ENCODE measurements around the gene VPS25.
A peak's percentile ranks its signal among the peaks of the same experiment; 100 is the strongest.
"Not testable (repeated sequence)": the region's sequence is repeated elsewhere in the genome, so short reads cannot be mapped to it uniquely, and the experiment has no call there.

VPS25 gene

GRCh38 chr17:42773290-42774035 lies at the start of gene VPS25:
Gene VPS25 (plus strand): TSS chr17:42773449. CDS start chr17:42773476, 27 bp downstream.
- DNase-seq, result peak; percentile 62

DNA sequence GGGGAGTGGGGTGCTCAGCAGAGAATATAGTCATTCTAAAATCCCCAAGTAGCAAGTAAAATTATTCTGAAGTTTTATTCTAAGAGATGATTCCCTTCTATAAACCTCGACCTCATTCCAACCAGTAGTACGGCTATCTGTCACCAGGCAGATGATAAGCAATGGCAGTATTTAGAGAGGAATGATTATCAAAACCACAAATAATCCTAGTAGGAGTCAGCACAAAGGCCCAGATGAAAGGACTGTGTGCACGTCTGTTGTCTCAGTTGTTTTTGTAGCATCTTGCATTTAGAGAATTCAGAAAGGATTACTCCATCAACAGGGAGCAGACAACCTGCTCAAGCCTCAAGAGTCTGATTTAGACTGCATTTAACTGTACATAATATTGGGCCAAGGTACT lies 49.6 kb upstream of the VPS25 start:
- no peak for DNase-seq

DNA sequence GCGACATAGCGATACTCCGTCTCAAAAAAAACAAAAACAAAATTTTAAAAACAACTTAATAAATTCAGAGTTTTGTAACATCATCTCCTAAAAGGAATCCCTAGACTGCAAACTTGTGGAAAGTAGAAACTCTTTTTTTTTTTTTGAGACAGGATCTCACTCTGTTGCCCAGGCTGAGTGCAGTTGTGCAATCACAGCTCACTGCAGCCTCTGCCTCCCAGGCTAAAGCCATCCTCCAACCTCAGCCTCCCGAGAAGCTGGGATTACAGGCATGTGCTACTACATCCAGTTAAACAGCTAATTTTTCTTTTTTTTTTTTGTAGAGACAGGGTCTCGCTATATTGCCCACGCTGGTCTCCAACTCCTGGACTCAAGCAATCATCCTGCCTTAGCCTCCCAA lies 48.1 kb upstream of the VPS25 start:
- no peak for DNase-seq

GRCh38 chr17:42740699-42741098 lies 32.5 kb upstream of the VPS25 start:
- no peak for DNase-seq

DNA sequence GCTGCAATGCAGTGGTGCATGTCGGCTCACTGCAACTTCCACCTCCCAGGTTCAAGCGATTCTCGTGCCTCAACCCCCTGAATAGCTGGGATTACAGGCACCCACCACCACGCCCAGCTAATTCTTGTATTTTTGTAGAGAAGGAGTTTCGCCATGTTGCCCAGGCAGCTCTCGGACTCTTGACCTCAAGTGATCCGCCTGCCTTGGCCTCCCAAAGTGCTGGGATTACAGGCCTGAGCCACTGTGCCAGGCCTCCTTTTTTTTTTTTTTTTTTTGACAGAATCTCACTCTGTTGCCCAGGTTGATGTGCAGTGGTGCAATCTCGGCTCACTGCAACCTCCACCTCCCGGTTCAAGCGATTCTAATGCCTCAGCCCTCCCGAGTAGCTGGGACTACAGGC lies 30.3 kb upstream of the VPS25 start:
- DNase-seq, result not testable (repeated sequence)

- no peak for DNase-seq
Observed at GRCh38 chr17:42743595-42744282, 29.5 kb upstream of the VPS25 start.

GRCh38 chr17:42744283-42744805 lies 28.9 kb upstream of the VPS25 start:
- peak; percentile 67 for DNase-seq

DNA sequence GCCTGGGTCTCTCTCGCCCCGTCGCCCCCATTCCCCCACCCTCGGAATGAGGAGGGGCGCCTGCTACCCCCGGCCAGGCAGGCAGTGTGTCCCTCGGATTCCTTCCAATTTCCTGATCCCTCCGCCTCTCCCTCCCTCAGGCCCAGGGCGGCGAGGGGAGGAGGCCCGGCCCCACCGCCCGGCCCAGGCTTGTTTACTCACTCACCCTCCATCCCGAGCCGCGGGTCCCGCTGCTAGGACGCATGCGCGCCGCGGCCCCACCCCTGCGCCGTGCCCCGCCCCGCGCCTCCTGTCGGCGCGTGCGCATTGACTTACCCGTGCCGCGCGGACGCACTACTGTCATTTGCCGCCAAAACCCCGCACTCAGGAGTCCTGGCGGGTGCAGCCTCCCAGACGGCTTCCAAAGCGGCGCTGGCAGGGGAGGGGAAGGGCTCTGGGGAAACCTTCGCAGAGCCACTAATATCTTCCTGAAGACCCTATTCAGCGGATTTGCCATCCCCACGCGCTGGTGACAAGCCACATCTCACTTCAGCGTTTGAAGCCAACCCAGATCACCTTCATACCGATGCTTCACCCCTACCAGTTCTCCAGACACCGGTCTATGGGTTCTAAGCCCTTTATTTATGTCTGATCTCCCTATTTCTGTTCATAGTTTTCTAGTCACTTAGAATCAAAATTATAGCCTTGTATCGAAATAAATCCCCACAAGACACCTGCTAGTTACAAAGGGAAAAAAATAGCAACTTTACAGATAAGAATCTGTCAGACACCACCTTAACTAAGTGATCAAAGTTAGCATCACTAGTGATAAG lies 28.2 kb upstream of the VPS25 start, which contains the start of gene EZH1:
EZH1 (minus strand) TSS at position 235 of the 812 bp plus-strand sequence. CDS start 16,099 bp downstream, outside the sequence.
- peak; percentile 93 for DNase-seq

GRCh38 chr17:42748202-42748907 lies 24.9 kb upstream of the VPS25 start:
- DNase-seq, result no peak

DNA sequence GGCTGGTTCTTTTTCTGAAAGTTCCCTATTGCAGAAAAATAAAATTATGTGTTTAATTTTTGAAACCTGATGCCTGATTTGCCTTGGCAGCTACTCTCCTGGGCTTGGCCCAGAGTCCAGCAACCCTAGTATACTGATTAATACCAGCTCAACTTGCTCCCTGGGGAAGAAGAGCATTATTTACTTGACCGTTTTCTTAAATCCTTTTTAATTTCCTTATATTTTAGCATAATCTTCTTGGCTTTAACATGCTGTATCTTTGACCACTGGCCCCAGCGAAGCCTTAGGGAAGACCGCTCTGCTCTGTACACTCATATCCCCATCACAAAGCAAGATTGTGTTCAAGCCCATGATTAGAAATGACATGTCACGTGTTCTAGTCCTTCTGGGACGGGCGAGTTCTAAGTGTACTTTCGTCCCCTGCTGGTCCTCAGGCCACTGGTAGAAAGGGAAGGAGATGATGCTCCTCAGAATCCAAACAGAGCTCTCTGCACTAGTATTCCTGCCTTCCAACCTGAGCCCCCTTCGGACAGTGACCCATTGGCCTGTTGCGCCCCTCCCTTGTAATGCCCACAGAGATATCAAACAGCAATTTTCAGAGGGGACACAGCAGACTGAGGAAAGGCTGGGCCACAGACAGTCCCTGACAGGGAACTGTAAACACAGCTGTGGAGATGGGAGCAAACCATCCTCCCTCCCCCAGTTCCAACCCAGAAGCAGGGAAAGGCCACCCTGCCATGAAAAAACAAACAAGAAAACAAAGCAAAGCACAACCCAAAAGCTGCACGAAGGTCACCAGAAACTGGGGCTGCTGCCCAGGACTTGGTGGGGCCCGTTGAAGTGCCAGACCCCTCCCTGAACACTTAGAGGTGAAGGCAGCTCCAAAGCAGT lies 24.1 kb upstream of the VPS25 start:
- no peak for DNase-seq

- DNase-seq, result peak; percentile 71
Observed at GRCh38 chr17:42750739-42751344, 22.4 kb upstream of the VPS25 start.

DNA sequence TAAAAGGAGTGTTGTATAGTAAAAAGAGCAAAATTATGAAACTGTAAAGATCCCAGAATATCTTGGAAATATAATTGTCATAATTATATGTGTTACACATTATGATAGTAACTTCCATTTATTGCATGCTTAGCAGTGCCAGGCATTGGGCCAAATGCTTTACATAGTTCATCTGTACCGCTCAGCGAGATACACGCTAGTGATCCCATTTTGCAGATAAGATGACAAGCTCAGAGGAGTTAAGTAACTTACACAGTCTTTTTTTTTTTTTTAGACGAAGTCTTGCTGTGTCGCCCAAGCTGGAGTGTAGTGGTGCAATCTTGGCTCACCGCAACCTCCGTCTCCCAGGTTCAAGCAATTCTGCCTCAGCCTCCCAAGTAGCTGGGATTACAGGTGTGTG lies 21.6 kb upstream of the VPS25 start:
- DNase-seq, result no peak

DNA sequence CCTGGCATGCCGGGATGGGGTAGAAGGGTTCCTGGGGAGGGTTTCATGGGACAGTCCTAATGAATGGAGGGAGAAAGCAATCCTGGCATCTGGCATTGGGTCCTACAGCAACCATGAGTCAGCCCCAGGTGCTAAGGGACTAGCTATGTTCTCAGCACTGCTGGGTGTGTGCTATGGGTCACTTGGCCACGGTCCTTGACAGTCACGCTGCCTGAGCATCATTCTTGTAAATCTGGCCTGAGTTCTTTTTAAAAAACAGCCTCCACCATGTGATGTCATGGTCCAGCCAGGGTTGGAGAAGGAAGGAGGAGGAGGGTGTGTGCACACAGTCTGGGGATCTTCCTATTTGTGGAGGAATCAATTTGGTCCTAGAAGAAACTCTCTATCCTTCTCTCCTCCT lies 18.5 kb upstream of the VPS25 start:
- DNase-seq, result no peak

- no peak for DNase-seq
Observed at GRCh38 chr17:42759982-42760651, 13.1 kb upstream of the VPS25 start.

GRCh38 chr17:42760652-42761581 lies 12.3 kb upstream of the VPS25 start, which contains the start of gene RAMP2:
Gene RAMP2 (plus strand): TSS chr17:42761227. CDS start chr17:42761262, 35 bp downstream.
- no peak for DNase-seq

DNA sequence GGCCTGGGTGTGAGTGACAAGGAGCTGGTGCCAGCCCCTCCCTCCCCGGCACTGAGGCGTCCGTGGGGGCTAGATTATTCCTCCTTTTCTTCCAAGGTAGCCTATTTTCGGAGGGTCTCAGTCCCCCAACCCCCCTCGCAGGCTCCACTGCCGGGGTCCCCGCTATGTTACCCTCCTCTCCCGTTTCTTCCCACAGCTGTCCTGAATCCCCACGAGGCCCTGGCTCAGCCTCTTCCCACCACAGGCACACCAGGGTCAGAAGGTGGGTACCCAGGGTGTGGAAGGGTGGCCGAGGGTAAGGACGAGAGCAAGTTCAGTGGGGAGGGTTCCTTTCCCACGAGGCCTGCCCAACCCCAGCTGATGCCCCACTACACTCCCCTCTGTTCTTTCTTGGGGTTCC lies 11.6 kb upstream of the VPS25 start:
- DNase-seq, result no peak

DNA sequence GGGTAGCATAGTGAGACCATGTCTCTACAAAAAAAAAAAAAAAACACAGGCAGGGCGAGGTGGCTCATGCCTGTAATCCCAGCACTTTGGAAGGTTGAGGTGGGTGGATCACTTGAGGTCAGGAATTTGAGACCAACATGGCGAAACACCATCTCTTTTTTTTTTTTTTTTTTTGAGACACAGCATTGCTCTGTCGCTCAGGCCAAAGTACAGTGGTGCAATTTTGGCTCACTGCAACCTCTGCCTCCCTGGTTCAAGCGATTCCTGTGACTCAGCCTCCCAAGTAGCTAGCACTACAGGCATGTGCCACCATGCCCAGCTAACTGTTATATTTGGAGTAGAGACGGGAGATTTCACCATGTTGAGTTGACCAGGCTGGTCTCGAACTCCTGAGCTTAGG lies 7.1 kb upstream of the VPS25 start:
- no peak for DNase-seq

GRCh38 chr17:42767512-42767911 lies 5.7 kb upstream of the VPS25 start:
- no peak for DNase-seq

- not testable (repeated sequence) for DNase-seq
Observed at GRCh38 chr17:42768006-42768405, 5.2 kb upstream of the VPS25 start.

Data from GDM1 (cell line).